Uterus (tissue), 4 donors: Measurements from ENCODE around the gene BZW1. TPM values are rescaled to one million over a fixed set of nuclear protein-coding genes. Genes with fewer than 3 reads are reported as not detected.

Source experiments
- DNase-seq, 2 donors: peaks; one replicate each; pipeline ENCODE4 v3.0.0-alpha.2; 2019 to 2020
- H3K27ac ChIP-seq, 2 donors: fragments of 200-600 bp; sonication (generic); 1 replicate in 1 of 2; 2 replicates in 1 of 2; pipeline ENCODE4 v1.5.1; 2016 to 2018
- H3K27me3 ChIP-seq, 2 donors: fragments of 200-600 bp; sonication (generic); one replicate each; pipeline ENCODE4 v1.5.1; 2018 to 2019; ENCODE audit warnings: control low read depth in 1 of 2
- H3K36me3 ChIP-seq, 2 donors: fragments of 200-600 bp; sonication (generic); one replicate each; pipeline ENCODE4 v1.5.1; 2019; ENCODE audit warnings: control low read depth in 1 of 2
- H3K4me1 ChIP-seq, 2 donors: fragments of 200-600 bp; sonication (generic); one replicate each; pipeline ENCODE4 v1.5.1; 2018 to 2019; ENCODE audit warnings: control low read depth in 1 of 2
- H3K4me3 ChIP-seq, 2 donors: fragments of 200-600 bp; sonication (generic); 1 replicate in 1 of 2; 2 replicates in 1 of 2; pipeline ENCODE4 v1.5.1; 2018 to 2019; ENCODE audit warnings: mild to moderate bottlenecking in 1 of 2
- H3K9me3 ChIP-seq, 2 donors: fragments of 200-600 bp; sonication (generic); one replicate each; pipeline ENCODE4 v1.5.1; 2019; ENCODE audit warnings: control low read depth in 1 of 2
- CTCF ChIP-seq, 4 experiments: fragments of 200-600 bp in 2 of 4; fragments of 450-650 bp in 2 of 4; sonication (generic) in 2 of 4; IDR thresholded peaks; one replicate each; pipeline ENCODE4 v1.5.1; 2016 to 2019; ENCODE audit warnings: antibody characterized with exemption in 4 of 4, mild to moderate bottlenecking in 2 of 4, moderate library complexity in 1 of 4
- POLR2A ChIP-seq, 2 donors: fragments of 450-650 bp; IDR thresholded peaks; one replicate each; pipeline ENCODE4 v1.6.1; 2016; ENCODE audit warnings: antibody characterized with exemption in 2 of 2, mild to moderate bottlenecking in 1 of 2, moderate library complexity in 1 of 2
- intact Hi-C: fragments of 100-400 bp; cut with DNase I; formaldehyde crosslinking; loops from one replicate; pipeline ENCODE4 v1.15.1; 2023; ENCODE audit warnings: low total_unique reads
- total RNA-seq, 4 donors: library from RNA; depleted of rRNA in 3 of 4; stranded (reverse); fragments of >200 nt in 3 of 4; gene quantifications; one replicate each; pipeline versions ENCODE4 v1.1.0 to v1.2.4, GENCODE V29; 2014 to 2023
- donor health status: DM: yes; HTN: yes; CAD: no.

The BZW1 gene
- total RNA-seq, 4 donors from 2014 or later, result 39.2 to 322 (median 129) TPM

DNA sequence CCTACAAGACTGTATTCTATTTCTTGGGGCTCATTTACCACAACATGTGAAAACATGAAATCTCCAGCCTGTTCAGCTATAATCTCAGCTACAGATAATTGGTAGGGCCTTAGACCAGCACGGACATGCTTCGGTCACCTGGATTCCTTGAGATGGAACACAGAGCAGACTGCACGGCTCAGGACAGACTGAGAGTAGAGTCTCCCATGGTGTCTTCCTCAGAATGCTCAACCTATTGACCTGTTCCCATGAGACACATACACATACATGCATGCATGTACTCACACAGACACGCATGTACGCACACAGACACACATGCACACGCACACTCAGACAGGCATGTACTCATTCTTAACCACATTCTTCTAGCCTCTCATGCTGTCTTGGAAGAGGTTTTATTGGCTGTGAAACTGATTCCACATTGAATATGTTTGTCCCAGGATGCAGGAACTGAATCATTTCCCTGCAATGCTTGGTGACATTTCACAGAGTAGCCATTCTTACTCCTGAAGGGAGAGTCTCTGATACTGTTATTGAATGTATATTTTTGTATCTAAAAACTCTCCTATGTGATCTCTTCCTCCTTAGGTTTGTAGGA is 23.5 kb upstream of the BZW1 start:
- H3K27me3 ChIP-seq, result no peaks in the 10 kb centered on the region
- H3K36me3 ChIP-seq, result no peaks in the 10 kb centered on the region
- DNase-seq, result no peak
- TF ChIP-seq POLR2A (IDR thresholded peaks at IDR 0.05), result no peak
- H3K4me1 ChIP-seq, result no peaks in the 10 kb centered on the region
- intact Hi-C loops, result no loop called here
- H3K4me3 ChIP-seq, result no peak overlapping the region
- H3K27ac ChIP-seq, result no peak overlapping the region
- H3K9me3 ChIP-seq, result no peaks in the 10 kb centered on the region

- no peaks in the 10 kb centered on the region for H3K9me3 ChIP-seq
- DNase-seq, result no peak
- no peak overlapping the region for H3K27ac ChIP-seq
- no peaks in the 10 kb centered on the region for H3K36me3 ChIP-seq
- no peak overlapping the region for H3K4me3 ChIP-seq
- no peaks in the 10 kb centered on the region for H3K27me3 ChIP-seq
- intact Hi-C loops, result no loop called here
- TF ChIP-seq POLR2A (IDR thresholded peaks at IDR 0.05) (no peak), CTCF (IDR thresholded peaks at IDR 0.05) (no peak)
- H3K4me1 ChIP-seq, result no peaks in the 10 kb centered on the region
Observed at GRCh38 chr2:200790185-200790584, 21.5 kb upstream of the BZW1 start.

GRCh38 chr2:200791905-200792304 is 19.8 kb upstream of the BZW1 start:
- intact Hi-C loops, result no loop called here
- H3K4me3 ChIP-seq, result no peak overlapping the region
- H3K9me3 ChIP-seq, result no peaks in the 10 kb centered on the region
- H3K27ac ChIP-seq, result no peak overlapping the region
- TF ChIP-seq CTCF (IDR thresholded peaks at IDR 0.05) (no peak), POLR2A (IDR thresholded peaks at IDR 0.05) (no peak)
- no peaks in the 10 kb centered on the region for H3K4me1 ChIP-seq
- DNase-seq, result no peak
- no peaks in the 10 kb centered on the region for H3K27me3 ChIP-seq
- H3K36me3 ChIP-seq, result no peaks in the 10 kb centered on the region

- Histone ChIP-seq H3K4me1 (no peaks in the 10 kb centered on the region), H3K27ac (no peak overlapping the region), H3K9me3 (no peaks in the 10 kb centered on the region), H3K27me3 (no peaks in the 10 kb centered on the region), H3K36me3 (no peaks in the 10 kb centered on the region), H3K4me3 (no peak overlapping the region)
- intact Hi-C loops, result no loop called here
- no peak for TF ChIP-seq CTCF (IDR thresholded peaks at IDR 0.05)
- TF ChIP-seq POLR2A (IDR thresholded peaks at IDR 0.05), result no peak
- DNase-seq, result no peak
Observed at GRCh38 chr2:200794143-200794542, 17.6 kb upstream of the BZW1 start.

DNA sequence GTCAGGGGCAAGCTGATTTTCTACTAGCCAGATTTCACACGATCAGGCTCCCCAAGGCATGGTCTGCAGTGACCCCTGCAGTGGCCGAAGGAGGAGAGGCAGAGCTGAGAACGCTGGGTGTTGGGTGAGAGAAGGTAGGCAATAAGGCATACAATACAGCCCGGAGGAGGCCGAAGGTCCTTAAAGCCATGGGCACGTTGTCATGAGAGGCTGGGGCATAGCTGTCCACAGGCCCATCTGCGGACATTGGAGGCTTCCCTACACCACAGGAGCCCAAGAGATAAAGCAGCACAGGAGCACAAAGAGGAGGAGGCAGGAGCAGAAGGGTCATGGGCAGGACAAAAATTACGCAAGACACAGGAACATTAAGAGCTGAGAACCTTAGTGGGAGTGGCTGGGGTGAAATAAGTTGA is 16.7 kb upstream of the BZW1 start:
- no peaks in the 10 kb centered on the region for H3K36me3 ChIP-seq
- TF ChIP-seq POLR2A (IDR thresholded peaks at IDR 0.05), result no peak
- no peak for TF ChIP-seq CTCF (IDR thresholded peaks at IDR 0.05)
- H3K4me3 ChIP-seq, result no peak overlapping the region
- no peaks in the 10 kb centered on the region for H3K27me3 ChIP-seq
- intact Hi-C loops, result no loop called here
- H3K9me3 ChIP-seq, result no peaks in the 10 kb centered on the region
- peak; percentile 26 to 35 for DNase-seq
- no peaks in the 10 kb centered on the region for H3K4me1 ChIP-seq
- peak overlapping the region in 1 of 2 donors; percentile 7 for H3K27ac ChIP-seq

- no peak overlapping the region for H3K27ac ChIP-seq
- H3K4me3 ChIP-seq, result no peak overlapping the region
- no peak for TF ChIP-seq POLR2A (IDR thresholded peaks at IDR 0.05)
- no peaks in the 10 kb centered on the region for H3K9me3 ChIP-seq
- H3K36me3 ChIP-seq, result no peaks in the 10 kb centered on the region
- no peaks in the 10 kb centered on the region for H3K4me1 ChIP-seq
- no peaks in the 10 kb centered on the region for H3K27me3 ChIP-seq
- no peak for DNase-seq
- intact Hi-C loops, result no loop called here
Observed at GRCh38 chr2:200796561-200796960, 15.1 kb upstream of the BZW1 start.
